GM21576 (cell line): Measurements from ENCODE around the gene ZCWPW2.

Experiments
- ATAC-seq: cut with Tn5 transposase; IDR thresholded peaks from one replicate; pipeline ENCODE4 v1.9.1; 2021; ENCODE audit warnings: mild to moderate bottlenecking, moderate library complexity; ENCODE audit not compliant: unreplicated experiment

Gene ZCWPW2

DNA sequence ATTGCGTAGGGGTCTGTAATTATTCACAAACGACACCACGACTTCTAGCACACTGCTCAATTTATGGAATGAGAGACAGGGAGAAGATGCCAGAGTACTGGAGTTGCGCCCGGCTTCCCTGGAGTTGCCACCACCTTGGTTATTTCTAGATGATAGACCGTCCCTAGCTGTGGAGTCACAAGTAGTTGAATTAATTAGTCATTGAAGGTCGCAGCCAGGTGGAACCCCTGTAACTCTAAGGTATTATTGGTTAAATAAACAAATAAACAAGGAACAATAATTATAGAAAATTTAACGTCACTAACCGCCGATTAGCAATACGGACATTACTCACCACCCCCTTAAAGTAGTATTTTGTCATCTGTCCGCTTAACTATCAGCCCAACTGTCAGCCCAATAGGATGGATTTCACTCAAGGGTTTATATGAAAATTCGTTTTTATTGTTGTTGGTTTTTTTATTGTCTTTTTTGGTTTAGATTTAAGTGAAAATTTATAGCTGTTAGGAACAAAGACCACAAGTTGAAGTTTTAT lies 1.0 kb downstream of the ZCWPW2 start:
- ATAC-seq, result no peak

- ATAC-seq, result no peak
Observed at GRCh38 chr3:28376424-28376823, 27.9 kb downstream of the ZCWPW2 start.

- no peak for ATAC-seq
Observed at GRCh38 chr3:28386049-28386448, 37.5 kb downstream of the ZCWPW2 start.

DNA sequence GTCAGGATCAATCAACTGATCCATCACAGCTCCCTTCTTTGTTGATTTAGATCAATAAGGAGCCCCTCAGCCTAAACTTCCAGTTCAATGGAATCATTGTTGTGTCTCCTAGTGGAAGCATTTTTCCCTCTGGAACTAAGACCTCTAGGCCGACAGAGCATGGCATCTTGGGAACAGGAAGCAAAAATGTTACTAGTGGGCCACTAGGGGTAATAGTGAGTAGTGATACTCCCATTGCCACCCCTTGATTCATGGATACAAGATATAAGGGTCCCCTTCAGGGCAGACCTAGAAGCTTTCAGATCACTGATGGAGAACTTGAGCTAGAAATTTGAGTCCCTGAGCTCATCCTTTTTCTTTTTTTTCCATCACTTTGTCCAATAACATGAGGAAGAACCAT lies 40.5 kb downstream of the ZCWPW2 start:
- no peak for ATAC-seq

DNA sequence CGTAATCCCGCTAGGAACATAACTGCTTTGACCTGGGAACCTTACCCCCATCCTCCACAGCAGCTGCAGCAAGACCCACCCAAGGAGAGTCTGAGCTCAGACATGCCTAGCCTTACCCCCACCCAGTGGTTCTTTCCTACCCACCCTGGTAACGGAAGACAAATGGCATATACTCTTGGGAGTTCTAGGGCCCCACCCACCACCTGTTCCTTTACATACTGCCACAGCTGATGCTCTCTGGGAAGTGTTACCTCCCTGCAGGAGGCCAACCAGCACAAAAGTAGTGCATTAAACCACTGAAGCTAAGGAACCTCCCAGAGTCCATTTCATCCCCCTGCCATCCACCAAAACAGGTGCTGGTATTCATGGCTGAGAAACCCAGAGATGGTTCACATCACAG lies 50.7 kb downstream of the ZCWPW2 start:
- no peak for ATAC-seq

- no peak for ATAC-seq
Observed at GRCh38 chr3:28406241-28406640, 57.7 kb downstream of the ZCWPW2 start.

- no peak for ATAC-seq
Observed at GRCh38 chr3:28449398-28449797, 100.9 kb downstream of the ZCWPW2 start.

GRCh38 chr3:28462866-28463265 lies 114.3 kb downstream of the ZCWPW2 start:
- no peak for ATAC-seq

- no peak for ATAC-seq
Observed at GRCh38 chr3:28467414-28467813, 118.9 kb downstream of the ZCWPW2 start.

DNA sequence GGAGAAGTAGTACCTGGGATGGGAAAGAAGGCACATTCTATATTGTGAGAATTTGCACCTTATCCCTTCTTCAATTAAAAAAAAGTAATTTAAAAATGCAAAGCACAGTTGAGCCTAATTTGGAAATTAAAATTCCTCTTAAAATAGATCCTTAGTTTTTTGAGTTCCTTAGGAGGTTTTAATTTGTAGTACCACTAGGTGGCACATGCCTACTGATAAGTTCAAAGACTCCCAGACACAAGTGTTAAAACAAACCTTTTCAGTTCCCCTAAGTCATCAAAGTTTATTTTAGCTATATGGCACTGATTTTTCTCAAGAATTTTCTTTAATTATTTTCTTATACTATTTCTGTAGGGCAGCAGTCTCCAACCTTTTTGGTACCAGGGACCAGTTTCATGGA lies 127.7 kb downstream of the ZCWPW2 start:
- peak; percentile 80 for ATAC-seq

DNA sequence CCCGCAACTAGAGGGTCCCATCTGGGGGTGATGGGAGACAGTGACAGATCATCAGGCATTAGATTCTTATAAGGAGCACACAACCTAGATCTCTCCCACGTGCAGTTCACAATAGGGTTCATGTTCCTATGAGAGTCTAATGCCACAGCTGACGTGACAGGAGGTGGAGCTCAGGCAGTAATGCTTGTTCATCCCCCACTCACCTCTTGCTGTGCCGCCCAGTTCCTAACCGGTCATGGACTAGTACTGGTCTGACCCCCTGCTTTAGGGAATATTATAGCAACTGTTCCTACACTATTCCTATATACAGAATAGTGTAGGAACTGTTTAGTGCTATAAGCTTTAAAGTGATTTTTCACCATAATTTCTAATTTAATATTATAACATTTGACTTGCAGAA lies 128.2 kb downstream of the ZCWPW2 start:
- no peak for ATAC-seq

- no peak for ATAC-seq
Observed at GRCh38 chr3:28485164-28485563, 136.6 kb downstream of the ZCWPW2 start.

- ATAC-seq, result no peak
Observed at GRCh38 chr3:28495301-28495700, 146.8 kb downstream of the ZCWPW2 start.

- no peak for ATAC-seq
Observed at GRCh38 chr3:28502397-28502937, 153.9 kb downstream of the ZCWPW2 start.

DNA sequence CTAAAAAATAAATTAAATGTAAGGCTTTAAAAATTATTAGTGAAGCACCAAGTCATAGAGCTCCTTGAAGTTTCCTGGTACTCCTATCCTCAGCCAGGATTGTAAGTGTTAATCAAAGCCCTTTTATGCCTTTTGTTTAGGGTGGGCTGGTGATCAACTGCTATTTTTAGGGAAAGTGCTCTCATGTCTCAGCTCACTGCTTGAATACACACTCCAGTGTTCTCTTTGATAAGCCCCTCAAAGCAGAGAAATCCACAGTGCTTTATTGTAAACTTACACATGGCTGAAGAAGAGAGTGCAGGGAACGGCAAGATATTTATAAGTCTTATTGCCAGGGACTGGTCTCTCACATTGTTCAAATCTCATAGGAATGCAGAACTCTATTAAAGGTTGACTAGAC lies 156.5 kb downstream of the ZCWPW2 start:
- ATAC-seq, result no peak

DNA sequence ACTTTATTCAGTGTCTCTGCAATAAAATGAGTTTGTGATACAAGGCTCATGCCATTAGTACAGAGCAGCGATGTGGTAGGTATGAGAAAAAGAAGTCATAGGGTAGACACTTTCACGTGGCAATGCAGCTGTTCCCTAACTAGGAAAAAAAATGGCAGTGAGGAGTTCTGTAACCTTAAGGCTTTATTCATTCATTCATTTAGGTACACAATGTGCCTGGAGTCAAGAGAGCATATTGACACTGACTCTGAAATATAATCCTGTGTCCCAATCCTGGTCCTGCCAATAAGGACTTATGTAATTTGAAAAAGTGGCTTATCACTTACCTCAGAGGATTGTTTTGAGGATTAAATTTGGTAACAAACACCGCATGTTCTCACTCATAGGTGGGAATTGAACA lies 173.1 kb downstream of the ZCWPW2 start:
- no peak for ATAC-seq

- ATAC-seq, result no peak
Observed at GRCh38 chr3:28542351-28542750, 193.8 kb downstream of the ZCWPW2 start.

GRCh38 chr3:28544236-28544635 lies 195.7 kb downstream of the ZCWPW2 start:
- ATAC-seq, result no peak

DNA sequence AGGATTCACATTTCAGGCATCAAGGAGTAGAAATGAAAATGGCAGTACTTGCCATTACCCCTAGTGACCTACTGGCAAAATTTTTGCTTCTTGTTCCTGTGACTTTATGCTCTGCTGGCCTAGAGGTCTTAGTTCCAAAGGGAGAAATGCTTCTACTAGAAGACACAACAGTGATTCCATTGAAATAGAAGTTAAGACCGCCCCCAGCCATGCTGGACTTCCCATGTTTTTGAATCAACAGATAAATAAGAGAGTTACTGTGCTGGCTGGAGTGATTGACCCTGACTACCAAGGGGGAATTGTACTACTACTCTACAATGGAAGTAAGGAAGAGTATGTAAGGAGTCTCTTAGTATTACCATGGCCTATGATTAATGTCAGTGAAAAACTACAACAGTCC lies 196.3 kb downstream of the ZCWPW2 start:
- ATAC-seq, result no peak

GRCh38 chr3:28547677-28548076 lies 199.2 kb downstream of the ZCWPW2 start:
- no peak for ATAC-seq

DNA sequence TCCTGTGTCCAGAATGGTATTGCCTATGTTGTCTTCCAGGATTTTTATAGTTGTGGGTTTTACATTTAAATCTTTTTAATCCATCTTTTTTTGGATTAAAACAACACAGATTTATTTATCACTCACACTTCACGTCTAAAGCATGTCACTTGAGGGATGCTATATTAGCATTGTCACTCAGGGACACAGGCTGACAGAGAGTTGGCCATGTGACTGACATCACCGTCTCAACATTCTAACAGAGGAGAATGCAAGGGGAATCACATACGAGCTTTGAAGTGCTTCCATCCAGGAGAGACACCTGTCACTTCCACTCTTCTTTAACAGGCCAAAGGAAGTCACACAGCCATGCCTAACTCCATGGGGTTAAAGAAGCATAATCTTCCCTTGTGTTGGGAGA lies 204.7 kb downstream of the ZCWPW2 start:
- no peak for ATAC-seq

DNA sequence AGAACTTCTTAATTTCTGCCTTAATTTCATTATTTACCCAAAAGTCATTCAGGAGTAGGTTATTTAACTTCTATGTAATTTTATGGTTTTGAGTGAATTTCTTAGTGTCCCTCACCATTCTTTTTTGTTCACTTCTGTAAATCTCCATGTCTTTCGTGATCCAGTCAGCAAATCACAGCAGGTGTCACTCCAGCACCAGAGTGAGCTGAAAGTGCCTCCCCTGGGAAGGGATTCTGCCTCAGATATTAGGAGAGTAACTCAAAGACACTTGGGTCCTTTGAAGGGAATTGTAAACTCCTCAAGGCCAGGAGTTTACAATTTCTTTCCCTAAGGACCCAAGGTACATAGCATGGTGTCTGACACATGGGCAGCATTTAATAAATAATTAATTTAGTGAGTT lies 207.7 kb downstream of the ZCWPW2 start:
- ATAC-seq, result no peak

DNA sequence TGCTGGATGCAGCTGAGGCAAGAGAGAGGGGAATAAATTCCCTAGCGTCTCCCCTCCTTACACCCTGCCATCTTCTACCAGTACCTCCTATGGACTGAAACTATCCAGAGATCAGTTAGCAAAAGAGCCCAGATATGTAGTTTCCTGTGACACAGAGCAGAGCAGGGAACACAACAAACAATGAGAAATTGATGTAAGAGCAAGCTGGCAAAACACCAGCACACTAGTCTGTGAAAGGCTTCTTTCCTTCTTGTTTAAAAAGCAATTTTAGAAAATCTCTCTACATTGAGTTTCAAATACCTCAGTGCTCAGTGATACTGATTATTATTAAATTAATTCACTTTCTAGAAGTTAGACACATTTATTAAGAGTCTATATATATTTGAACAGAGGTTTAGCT lies 215.7 kb downstream of the ZCWPW2 start:
- ATAC-seq, result no peak
